ENCODE data around the gene NBDY. TPM values are rescaled to one million over a fixed set of nuclear protein-coding genes. Genes with fewer than 3 reads are reported as not detected.
"Not testable (repeated sequence)": the region's sequence is repeated elsewhere in the genome, so short reads cannot be mapped to it uniquely, and the experiment has no call there.

The NBDY gene
- total and polyA plus RNA-seq, 4 donors: 11.8 to 43.2 (median 22.7) TPM

GRCh38 chrX:56803850-56804681 lies 75.0 kb downstream of the NBDY start:
- H3K36me3 ChIP-seq (ENCODE audit: control insufficient read depth in 4 of 4, insufficient read depth in 4 of 4, low read length in 4 of 4): peaks cover 0 to 3% (median 0%) of the 10 kb centered on the region in 4 donors
- peaks cover 0 to 4% (median 0%) of the 10 kb centered on the region in 3 donors for H3K27me3 ChIP-seq (ENCODE audit: control insufficient read depth in 3 of 3, insufficient read depth in 3 of 3, low read length in 2 of 3)
- DNase-seq (peak in 2 of 3 donors; percentile 36 to 54), ATAC-seq (ENCODE audit: insufficient read depth, low FRiP score) (no peak)
- H3K9me3 ChIP-seq (ENCODE audit: control insufficient read depth in 4 of 4, insufficient read depth in 3 of 4, low read length in 3 of 4): peaks cover 0 to 2% (median 0%) of the 10 kb centered on the region in 4 donors
- no peak overlapping the region for H3K4me3 ChIP-seq
- peaks cover 0 to 9% (median 0%) of the 10 kb centered on the region in 5 donors for H3K4me1 ChIP-seq (ENCODE audit: control insufficient read depth in 5 of 5, insufficient read depth in 5 of 5, low read length in 5 of 5)
- H3K9ac ChIP-seq (ENCODE audit: insufficient read depth in 1 of 2, low read length in 2 of 2): peak overlapping the region in 1 of 2 donors; percentile 82
- H3K27ac ChIP-seq (ENCODE audit: low read depth in 1 of 2, low read length in 1 of 2): no peak overlapping the region
- no peak for TF ChIP-seq CTCF (IDR thresholded peaks at IDR 0.05; ENCODE audit: control extremely low read depth, extremely low read depth)
- 77 to 93% methylated on average over 11 of the region's 11 CpGs for WGBS, 2 donors

GRCh38 chrX:56804867-56805266 lies 75.8 kb downstream of the NBDY start:
- H3K4me1 ChIP-seq (ENCODE audit: control insufficient read depth in 5 of 5, insufficient read depth in 5 of 5, low read length in 5 of 5): peaks cover 0 to 7% (median 0%) of the 10 kb centered on the region in 5 donors
- no peak for TF ChIP-seq CTCF (IDR thresholded peaks at IDR 0.05; ENCODE audit: control extremely low read depth, extremely low read depth)
- H3K9me3 ChIP-seq (ENCODE audit: control insufficient read depth in 4 of 4, insufficient read depth in 3 of 4, low read length in 3 of 4): peaks cover 0 to 2% (median 0%) of the 10 kb centered on the region in 4 donors
- ATAC-seq (ENCODE audit: insufficient read depth, low FRiP score) (no peak), DNase-seq (no peak)
- H3K27ac ChIP-seq (ENCODE audit: low read depth in 1 of 2, low read length in 1 of 2): no peak overlapping the region
- H3K9ac ChIP-seq (ENCODE audit: insufficient read depth in 1 of 2, low read length in 2 of 2): no peak overlapping the region
- H3K36me3 ChIP-seq (ENCODE audit: control insufficient read depth in 4 of 4, insufficient read depth in 4 of 4, low read length in 4 of 4): no peaks in the 10 kb centered on the region
- H3K4me3 ChIP-seq: no peak overlapping the region
- WGBS, 2 donors: 86 to 88% methylated on average over 4 of the region's 4 CpGs
- H3K27me3 ChIP-seq (ENCODE audit: control insufficient read depth in 3 of 3, insufficient read depth in 3 of 3, low read length in 2 of 3): peaks cover 0 to 9% (median 0%) of the 10 kb centered on the region in 3 donors

GRCh38 chrX:56805399-56805798 lies 76.4 kb downstream of the NBDY start:
- Histone ChIP-seq H3K36me3 (ENCODE audit: control insufficient read depth in 4 of 4, insufficient read depth in 4 of 4, low read length in 4 of 4) (no peaks in the 10 kb centered on the region), H3K4me1 (ENCODE audit: control insufficient read depth in 5 of 5, insufficient read depth in 5 of 5, low read length in 5 of 5) (peaks cover 0 to 7% (median 0%) of the 10 kb centered on the region in 5 donors), H3K9me3 (ENCODE audit: control insufficient read depth in 4 of 4, insufficient read depth in 3 of 4, low read length in 3 of 4) (peaks cover 0 to 2% (median 0%) of the 10 kb centered on the region in 4 donors), H3K27me3 (ENCODE audit: control insufficient read depth in 3 of 3, insufficient read depth in 3 of 3, low read length in 2 of 3) (peaks cover 0 to 9% (median 0%) of the 10 kb centered on the region in 3 donors), H3K4me3 (no peak overlapping the region), H3K9ac (ENCODE audit: insufficient read depth in 1 of 2, low read length in 2 of 2) (no peak overlapping the region), H3K27ac (ENCODE audit: low read depth in 1 of 2, low read length in 1 of 2) (no peak overlapping the region)
- WGBS, 2 donors: 100% methylated on average over 1 of the region's 1 CpG
- DNase-seq: no peak
- no peak for ATAC-seq (ENCODE audit: insufficient read depth, low FRiP score)
- no peak for TF ChIP-seq CTCF (IDR thresholded peaks at IDR 0.05; ENCODE audit: control extremely low read depth, extremely low read depth)

- 85% methylated on average over 2 of the region's 2 CpGs for WGBS, 2 donors
- H3K36me3 ChIP-seq (ENCODE audit: control insufficient read depth in 4 of 4, insufficient read depth in 4 of 4, low read length in 4 of 4); H3K4me3 ChIP-seq; H3K9me3 ChIP-seq (ENCODE audit: control insufficient read depth in 4 of 4, insufficient read depth in 3 of 4, low read length in 3 of 4); H3K27ac ChIP-seq (ENCODE audit: low read depth in 1 of 2, low read length in 1 of 2); H3K9ac ChIP-seq (ENCODE audit: insufficient read depth in 1 of 2, low read length in 2 of 2); ATAC-seq (ENCODE audit: insufficient read depth, low FRiP score); H3K27me3 ChIP-seq (ENCODE audit: control insufficient read depth in 3 of 3, insufficient read depth in 3 of 3, low read length in 2 of 3); DNase-seq; H3K4me1 ChIP-seq (ENCODE audit: control insufficient read depth in 5 of 5, insufficient read depth in 5 of 5, low read length in 5 of 5): not testable (repeated sequence)
Observed at GRCh38 chrX:56806176-56806575, 77.1 kb downstream of the NBDY start.

Data from lung (tissue), 12 donors.